Hematopoietic multipotent progenitor cell treated with erythropoietin and hydrocortisone succinate and interleukin-3 and kit ligand, for 17 days (in vitro differentiated cells): ENCODE measurements around the gene PARD6B.
"Not testable (repeated sequence)": the region's sequence is repeated elsewhere in the genome, so short reads cannot be mapped to it uniquely, and the experiment has no call there.

Experiments
- DNase-seq: peaks from one replicate; pipeline ENCODE4 v3.0.0-alpha.2; 2015; ENCODE audit warnings: low spot score

PARD6B gene

GRCh38 chr20:50800986-50801746 is 69.8 kb downstream of the PARD6B start:
- DNase-seq, result not testable (repeated sequence)

- DNase-seq, result no peak
These were observed 70.4 kb downstream of the PARD6B start for GRCh38 chr20:50801747-50802125.

- DNase-seq, result no peak
These were observed 70.9 kb downstream of the PARD6B start for GRCh38 chr20:50802289-50802688.

GRCh38 chr20:50804437-50805348 is 73.3 kb downstream of the PARD6B start:
- DNase-seq, result no peak

- DNase-seq, result no peak
These were observed 73.9 kb downstream of the PARD6B start for GRCh38 chr20:50805349-50805684.

- DNase-seq, result no peak
These were observed 74.9 kb downstream of the PARD6B start for GRCh38 chr20:50806126-50806768.
